GM11168 (cell line): Measurements from ENCODE around the gene FGA.

Experiments used
- in situ Hi-C: fragments of 300-500 bp; cut with MboI; formaldehyde crosslinking; loops from one replicate; pipeline ENCODE4 v1.12.0; 2022; ENCODE audit warnings: low sequenced_read_pairs; ENCODE audit not compliant: unreplicated experiment

Gene FGA

GRCh38 chr4:154549894-154550790, 40.4 kb downstream of the FGA start, which contains the start of gene PLRG1:
TSS of gene PLRG1 (minus strand) at chr4:154550400. CDS start at chr4:154550308, 92 bp downstream.
- in situ Hi-C loops, result loop anchor here (5.0 kb wide), 1 partner anchor 67 kb away; no protein-coding TSS in a partner anchor

- in situ Hi-C loops, result no loop called here
Measured at GRCh38 chr4:154545689-154546088, 44.9 kb downstream of the FGA start.

DNA sequence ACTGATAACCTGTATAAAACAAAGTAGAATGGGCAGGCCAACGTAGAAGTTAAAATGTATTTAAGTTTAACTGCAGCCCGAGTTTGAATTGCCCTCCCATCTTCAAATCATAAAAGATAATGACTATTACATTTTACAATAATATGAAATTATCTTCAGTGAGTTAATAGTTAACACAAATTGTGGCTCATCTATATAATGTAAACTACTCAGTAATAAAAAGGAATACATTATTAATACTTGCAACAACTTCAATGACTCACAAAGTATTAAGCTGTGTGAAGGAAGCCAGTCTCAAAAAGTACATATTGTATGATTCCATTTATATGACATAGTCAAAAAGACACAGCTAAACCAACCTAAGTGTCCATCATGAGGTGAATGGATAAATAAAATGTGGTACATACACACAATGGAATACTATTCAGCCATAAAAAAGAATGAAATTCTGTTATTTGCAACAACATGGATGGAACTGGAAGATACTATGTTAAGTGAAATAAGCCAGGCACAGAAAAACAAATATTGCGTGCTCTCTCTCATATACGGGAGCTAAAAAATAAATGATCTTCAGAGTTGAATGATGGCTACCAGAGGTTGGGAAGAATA, 48.2 kb downstream of the FGA start:
- in situ Hi-C loops, result no loop called here
